Thyroid gland (tissue), 4 donors: Measurements from ENCODE around the gene CXCR1. TPM values are rescaled to one million over a fixed set of nuclear protein-coding genes. Genes with fewer than 3 reads are reported as not detected.

Experiments
- DNase-seq, 2 donors: peaks; one replicate each; pipeline ENCODE4 v3.0.0-alpha.2; 2019
- H3K27ac ChIP-seq, 3 donors: fragments of 200-600 bp; sonication (generic); 1 replicate in 2 of 3; 2 replicates in 1 of 3; pipeline ENCODE4 v1.5.1; 2016 to 2019; ENCODE audit warnings: mild to moderate bottlenecking in 1 of 3, moderate library complexity in 1 of 3
- H3K27me3 ChIP-seq: fragments of 200-600 bp; sonication (generic); one replicate; pipeline ENCODE4 v1.5.1; 2019
- H3K36me3 ChIP-seq, 2 donors: fragments of 200-600 bp; sonication (generic); one replicate each; pipeline ENCODE4 v1.5.1; 2016 to 2019
- H3K4me1 ChIP-seq, 2 donors: fragments of 200-600 bp; sonication (generic); one replicate each; pipeline ENCODE4 v1.5.1; 2017 to 2019
- H3K4me3 ChIP-seq, 3 donors: fragments of 200-600 bp; sonication (generic); replicated peaks in 1 of 3; 1 replicate in 2 of 3; 2 replicates in 1 of 3; pipeline ENCODE4 v1.5.1; 2016; ENCODE audit warnings: mild to moderate bottlenecking in 1 of 3
- H3K9me3 ChIP-seq: fragments of 200-600 bp; sonication (generic); one replicate; pipeline ENCODE4 v1.5.1; 2017
- CTCF ChIP-seq, 6 experiments: fragments of 200-600 bp in 3 of 6; fragments of 450-650 bp in 3 of 6; sonication (generic) in 3 of 6; IDR thresholded peaks; one replicate each; pipeline ENCODE4 v1.5.1; 2016 to 2019; ENCODE audit warnings: antibody characterized with exemption in 6 of 6, mild to moderate bottlenecking in 2 of 6, inconsistent platforms in 1 of 6, moderate library complexity in 1 of 6
- POLR2A ChIP-seq, 2 donors: fragments of 450-650 bp; IDR thresholded peaks; one replicate each; pipeline ENCODE4 v1.6.1; 2017; ENCODE audit warnings: antibody characterized with exemption in 2 of 2, mild to moderate bottlenecking in 2 of 2, moderate library complexity in 1 of 2
- WGBS, 2 donors: methylation state at CpG; one replicate each; pipeline ENCODE4 v1.1.5; 2017; 5-methylcytosine and 5-hydroxymethylcytosine counted together
- intact Hi-C: fragments of 100-400 bp; cut with DNase I; formaldehyde crosslinking; loops from one replicate; pipeline ENCODE4 v1.15.1; 2023
- total RNA-seq, 4 donors: library from RNA; depleted of rRNA; stranded (reverse); fragments of >200 nt; gene quantifications; one replicate each; pipeline ENCODE4 v1.2.3, GENCODE V29; 2016

Gene CXCR1
- total RNA-seq, 4 donors from 2014 or later, result 0.13 to 0.50 (median 0.29) TPM; not detected in 1

- intact Hi-C loops, result no loop called here
- no peaks in the 10 kb centered on the region for H3K36me3 ChIP-seq
- H3K9me3 ChIP-seq, result no peaks in the 10 kb centered on the region
- WGBS, 2 donors, result 92 to 93% methylated on average over 8 of the region's 8 CpGs
- no peak overlapping the region for H3K4me3 ChIP-seq
- H3K27ac ChIP-seq, result no peak overlapping the region
- no peaks in the 10 kb centered on the region for H3K27me3 ChIP-seq
- TF ChIP-seq CTCF (IDR thresholded peaks at IDR 0.05), result no peak
- TF ChIP-seq POLR2A (IDR thresholded peaks at IDR 0.05), result no peak
- no peak for DNase-seq
- H3K4me1 ChIP-seq, result no peaks in the 10 kb centered on the region
Measured at GRCh38 chr2:218152172-218152571, 14.6 kb downstream of the CXCR1 start.

- Histone ChIP-seq H3K27me3 (no peaks in the 10 kb centered on the region), H3K27ac (no peak overlapping the region), H3K4me3 (no peak overlapping the region), H3K4me1 (no peaks in the 10 kb centered on the region), H3K36me3 (no peaks in the 10 kb centered on the region), H3K9me3 (no peaks in the 10 kb centered on the region)
- intact Hi-C loops, result no loop called here
- DNase-seq, result no peak
- TF ChIP-seq POLR2A (IDR thresholded peaks at IDR 0.05) (no peak), CTCF (IDR thresholded peaks at IDR 0.05) (no peak)
- WGBS, 2 donors, result 86 to 92% methylated on average over 5 of the region's 5 CpGs
Measured at GRCh38 chr2:218149848-218150440, 16.8 kb downstream of the CXCR1 start.

- intact Hi-C loops, result no loop called here
- TF ChIP-seq CTCF (IDR thresholded peaks at IDR 0.05), result no peak
- no peak overlapping the region for H3K27ac ChIP-seq
- no peaks in the 10 kb centered on the region for H3K27me3 ChIP-seq
- no peaks in the 10 kb centered on the region for H3K36me3 ChIP-seq
- H3K9me3 ChIP-seq, result no peaks in the 10 kb centered on the region
- no peaks in the 10 kb centered on the region for H3K4me1 ChIP-seq
- H3K4me3 ChIP-seq, result no peak overlapping the region
- WGBS, 2 donors, result 66 to 69% methylated on average over 5 of the region's 5 CpGs
- DNase-seq, result no peak
Measured at GRCh38 chr2:218149098-218149497, 17.7 kb downstream of the CXCR1 start.

- Histone ChIP-seq H3K36me3 (no peaks in the 10 kb centered on the region), H3K27me3 (no peaks in the 10 kb centered on the region), H3K4me3 (no peak overlapping the region), H3K27ac (no peak overlapping the region), H3K4me1 (no peaks in the 10 kb centered on the region), H3K9me3 (no peaks in the 10 kb centered on the region)
- TF ChIP-seq POLR2A (IDR thresholded peaks at IDR 0.05) (no peak), CTCF (IDR thresholded peaks at IDR 0.05) (no peak)
- intact Hi-C loops, result no loop called here
- no peak for DNase-seq
Measured at GRCh38 chr2:218146056-218146455, 20.7 kb downstream of the CXCR1 start.

- H3K36me3 ChIP-seq, result no peaks in the 10 kb centered on the region
- H3K4me3 ChIP-seq, result no peak overlapping the region
- no peak for DNase-seq
- TF ChIP-seq POLR2A (IDR thresholded peaks at IDR 0.05) (no peak), CTCF (IDR thresholded peaks at IDR 0.05) (no peak)
- no peak overlapping the region for H3K27ac ChIP-seq
- no peaks in the 10 kb centered on the region for H3K9me3 ChIP-seq
- WGBS, 2 donors, result 46 to 49% methylated on average over 3 of the region's 3 CpGs
- no peaks in the 10 kb centered on the region for H3K4me1 ChIP-seq
- no peaks in the 10 kb centered on the region for H3K27me3 ChIP-seq
- intact Hi-C loops, result no loop called here
Measured at GRCh38 chr2:218145124-218145523, 21.6 kb downstream of the CXCR1 start.
